Activated CD4-positive, alpha-beta T cell treated with anti-CD3 and anti-CD28 coated beads, Interleukin-2, amount 50 U/mL, for 48 hours (primary cell): Measurements from ENCODE around the gene ERVK3-1.
"Not testable (repeated sequence)": the region's sequence is repeated elsewhere in the genome, so short reads cannot be mapped to it uniquely, and the experiment has no call there.

Experiments
- DNase-seq, 2 experiments: peaks; one replicate each; pipeline ENCODE4 v3.0.0-alpha.2; 2020

ERVK3-1 gene, protein sequence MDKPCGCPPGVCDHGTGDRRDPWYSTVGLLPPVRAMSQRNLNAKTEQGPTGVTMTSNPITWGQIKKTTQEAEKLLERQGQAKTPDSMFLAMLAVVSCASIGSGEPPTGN

DNA sequence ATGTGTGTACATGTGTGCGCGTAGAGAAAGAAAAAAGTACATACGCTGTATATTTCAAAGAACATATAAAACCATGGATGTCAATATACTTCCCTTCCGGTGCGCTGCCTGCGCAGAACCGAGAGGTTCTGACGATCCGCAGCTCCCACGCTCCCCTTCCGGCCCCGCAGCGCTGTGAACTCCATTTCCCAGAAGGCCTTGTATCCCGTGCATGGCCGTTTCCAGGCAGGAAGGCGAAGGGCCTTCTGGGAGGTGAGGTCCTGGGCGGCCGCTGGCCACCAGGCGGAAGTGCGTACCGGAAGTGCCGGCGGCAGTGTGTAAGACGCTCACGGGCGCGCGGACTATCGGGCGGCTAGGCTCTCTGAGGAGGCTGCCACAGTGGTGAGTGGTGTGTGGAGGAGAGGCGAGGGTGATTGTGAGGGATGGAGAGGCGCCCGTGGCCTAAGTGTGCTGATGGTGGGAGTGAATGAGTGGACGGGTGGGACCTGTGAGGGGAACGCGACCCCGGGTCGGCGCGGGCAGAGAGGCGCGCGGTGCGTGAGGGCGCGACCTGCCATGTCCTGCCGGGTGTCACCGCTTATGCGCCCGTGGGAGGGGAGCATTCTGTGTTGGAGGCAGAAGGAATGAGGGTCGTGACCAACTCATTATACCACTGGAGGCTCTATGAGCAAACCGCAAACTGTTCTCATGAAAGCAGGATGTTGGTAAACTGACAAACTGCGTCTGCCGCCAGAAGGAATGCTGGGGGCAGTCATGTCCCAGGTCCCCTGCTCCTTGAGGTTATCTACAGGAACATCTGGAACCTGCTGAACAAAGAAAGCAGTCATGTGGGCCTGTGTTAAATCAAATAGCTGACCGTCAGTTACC lies at the start of gene ERVK3-1:
ERVK3-1 (plus strand) TSS at position 313 of the 867 bp plus-strand sequence. CDS start 6,792 bp downstream, outside the sequence.
- peak; percentile 92 to 94 for DNase-seq

DNA sequence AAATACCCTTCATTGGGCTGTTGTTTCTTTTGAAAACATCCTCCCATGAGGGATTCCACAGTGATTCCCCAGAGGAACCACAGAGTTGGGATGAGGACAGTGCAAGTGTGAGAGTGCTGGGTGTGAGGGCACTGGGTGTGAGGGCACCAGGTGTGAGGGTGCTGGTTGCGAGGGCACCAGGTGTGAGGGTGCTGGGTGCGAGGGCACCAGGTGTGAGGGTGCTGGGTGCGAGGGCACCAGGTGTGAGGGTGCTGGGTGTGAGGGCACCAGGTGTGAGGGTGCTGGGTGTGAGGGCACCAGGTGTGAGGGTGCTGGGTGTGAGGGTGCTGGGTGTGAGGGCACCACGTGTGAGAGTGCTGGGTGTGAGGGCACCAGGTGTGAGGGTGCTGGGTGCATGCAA lies 46.9 kb upstream of the ERVK3-1 start:
- DNase-seq, result not testable (repeated sequence)

DNA sequence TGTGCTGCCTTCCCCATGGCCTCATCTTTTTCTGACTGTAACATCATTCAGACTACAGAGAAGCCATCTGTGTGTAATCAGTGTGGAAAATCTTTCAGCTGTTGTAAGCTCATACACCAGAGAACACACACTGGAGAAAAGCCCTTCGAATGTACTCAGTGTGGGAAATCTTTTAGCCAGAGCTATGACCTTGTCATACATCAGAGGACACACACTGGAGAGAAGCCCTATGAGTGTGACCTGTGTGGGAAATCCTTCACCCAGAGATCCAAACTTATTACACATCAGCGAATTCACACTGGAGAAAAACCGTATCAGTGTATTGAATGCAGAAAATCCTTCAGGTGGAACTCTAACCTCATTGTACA lies 43.6 kb upstream of the ERVK3-1 start:
- no peak for DNase-seq

DNA sequence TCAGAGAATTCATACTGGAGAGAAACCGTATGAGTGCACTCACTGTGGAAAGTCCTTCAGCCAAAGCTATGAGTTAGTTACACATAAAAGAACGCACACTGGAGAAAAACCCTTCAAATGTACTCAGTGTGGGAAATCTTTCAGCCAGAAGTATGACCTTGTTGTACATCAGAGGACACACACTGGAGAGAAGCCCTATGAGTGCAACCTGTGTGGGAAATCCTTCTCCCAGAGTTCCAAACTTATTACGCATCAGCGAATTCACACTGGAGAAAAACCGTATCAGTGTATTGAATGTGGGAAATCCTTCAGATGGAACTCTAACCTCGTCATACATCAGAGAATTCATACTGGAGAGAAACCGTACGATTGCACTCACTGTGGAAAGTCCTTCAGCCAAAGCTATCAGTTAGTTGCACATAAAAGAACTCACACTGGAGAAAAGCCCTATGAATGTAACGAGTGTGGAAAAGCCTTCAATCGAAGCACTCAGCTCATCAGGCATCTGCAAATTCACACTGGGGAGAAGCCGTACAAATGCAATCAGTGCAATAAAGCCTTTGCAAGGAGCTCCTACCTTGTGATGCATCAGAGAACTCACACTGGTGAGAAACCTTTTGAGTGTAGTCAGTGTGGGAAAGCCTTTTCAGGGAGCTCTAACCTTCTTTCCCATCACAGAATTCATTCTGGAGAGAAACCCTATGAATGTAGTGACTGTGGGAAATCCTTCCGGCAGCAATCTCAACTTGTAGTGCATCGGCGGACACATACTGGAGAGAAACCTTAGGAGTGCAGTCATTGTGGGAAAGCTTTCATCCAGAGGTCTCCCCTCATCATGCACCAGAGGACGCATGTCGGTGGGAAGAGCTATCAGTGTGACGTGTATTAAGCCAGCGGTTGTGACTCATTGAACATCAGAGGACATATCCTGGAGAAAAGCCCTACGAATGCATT lies 42.9 kb upstream of the ERVK3-1 start:
- no peak for DNase-seq

DNA sequence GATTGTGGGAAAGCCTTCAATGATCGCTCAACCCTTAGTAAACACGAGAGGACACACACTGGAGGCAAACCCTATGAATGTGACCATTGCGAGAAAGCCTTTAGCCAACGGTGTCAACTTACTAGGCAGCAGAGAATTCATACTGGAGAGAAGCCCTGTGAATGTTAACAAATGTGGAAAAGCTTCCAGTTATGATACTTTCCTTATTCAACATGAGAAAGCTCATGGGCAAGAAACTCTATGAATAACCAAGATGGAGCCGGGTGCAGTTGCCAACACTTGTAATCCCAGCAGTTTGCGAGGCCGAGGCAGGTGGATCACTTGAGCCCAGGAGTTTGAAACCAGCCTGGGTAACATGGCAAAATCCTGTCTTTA lies 42.3 kb upstream of the ERVK3-1 start:
- no peak for DNase-seq

DNA sequence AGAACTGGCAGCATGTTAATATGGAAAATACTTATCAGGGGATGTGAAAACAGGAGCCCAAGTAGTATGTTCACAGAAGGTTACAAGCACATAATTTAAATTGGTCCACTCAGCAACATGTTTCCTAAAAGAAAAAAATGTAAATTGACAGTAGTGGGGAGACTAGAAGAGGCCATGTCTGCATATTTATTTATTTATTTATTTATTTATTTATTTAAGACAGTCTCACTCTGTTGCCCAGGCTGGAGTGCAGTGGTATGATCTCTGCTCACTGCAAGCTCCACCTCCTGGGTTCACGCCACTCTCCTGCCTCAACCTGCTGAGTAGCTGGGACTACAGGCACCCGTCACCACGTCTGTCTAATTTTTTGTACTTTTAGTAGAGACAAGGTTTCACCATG lies 40.1 kb upstream of the ERVK3-1 start:
- no peak for DNase-seq

DNA sequence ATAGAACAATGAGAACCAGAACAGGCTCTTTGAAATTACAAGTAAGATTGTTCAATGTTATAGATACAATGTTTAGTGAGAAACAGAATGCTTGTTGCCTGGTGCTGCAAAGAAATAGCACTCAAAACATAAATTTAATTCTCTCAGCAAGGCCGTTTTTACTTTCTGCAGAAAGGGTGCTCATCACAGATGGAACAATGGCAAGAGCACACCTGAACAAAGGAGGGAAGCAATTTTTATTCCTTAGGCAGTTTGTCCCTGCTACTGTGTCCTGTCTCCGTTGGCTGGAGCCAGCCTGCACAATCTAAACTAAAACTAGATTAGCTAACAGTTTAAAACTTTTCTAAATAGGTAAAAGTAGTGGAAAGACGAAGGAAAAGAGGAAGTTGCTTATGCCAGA lies 36.8 kb upstream of the ERVK3-1 start:
- DNase-seq, result no peak

DNA sequence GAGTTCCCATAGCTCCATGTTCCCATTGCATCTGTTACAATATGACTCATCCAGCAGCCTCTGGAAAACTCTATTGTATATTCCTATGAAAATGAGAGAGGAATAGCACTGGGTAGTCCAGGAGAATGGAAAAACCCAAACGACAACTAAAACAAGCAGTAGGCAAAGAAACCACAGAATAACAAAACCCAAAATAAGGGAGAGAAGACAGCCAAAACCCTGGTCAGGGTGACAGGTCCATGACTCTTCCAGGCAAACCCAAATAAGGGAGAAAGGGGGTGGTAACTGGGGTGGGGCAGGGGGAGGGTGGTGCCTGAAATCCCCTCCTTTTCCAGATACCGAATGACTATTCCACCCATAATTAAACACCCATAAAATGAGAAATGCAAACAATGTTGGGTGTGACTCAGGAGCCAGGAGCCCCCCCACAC lies 30.4 kb upstream of the ERVK3-1 start:
- no peak for DNase-seq

DNA sequence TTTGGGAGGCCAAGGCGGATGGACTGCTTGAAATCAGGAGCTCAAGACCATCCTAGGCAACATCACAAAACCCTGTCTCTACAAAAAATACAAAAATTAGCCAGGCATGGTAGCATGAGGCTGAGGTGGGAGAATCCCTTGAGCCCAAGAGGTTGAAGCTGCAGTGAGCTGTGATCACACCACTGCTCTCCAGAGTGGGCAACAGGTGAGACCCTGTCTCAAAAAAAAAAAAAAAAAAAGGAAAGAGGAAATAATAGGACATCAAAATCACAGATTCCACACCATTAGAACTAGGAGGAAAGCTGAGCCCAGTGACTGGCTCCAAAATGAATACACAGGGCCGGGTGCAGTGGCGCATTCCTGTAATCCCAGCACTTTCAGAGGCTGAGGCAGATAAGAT lies 29.6 kb upstream of the ERVK3-1 start:
- no peak for DNase-seq

DNA sequence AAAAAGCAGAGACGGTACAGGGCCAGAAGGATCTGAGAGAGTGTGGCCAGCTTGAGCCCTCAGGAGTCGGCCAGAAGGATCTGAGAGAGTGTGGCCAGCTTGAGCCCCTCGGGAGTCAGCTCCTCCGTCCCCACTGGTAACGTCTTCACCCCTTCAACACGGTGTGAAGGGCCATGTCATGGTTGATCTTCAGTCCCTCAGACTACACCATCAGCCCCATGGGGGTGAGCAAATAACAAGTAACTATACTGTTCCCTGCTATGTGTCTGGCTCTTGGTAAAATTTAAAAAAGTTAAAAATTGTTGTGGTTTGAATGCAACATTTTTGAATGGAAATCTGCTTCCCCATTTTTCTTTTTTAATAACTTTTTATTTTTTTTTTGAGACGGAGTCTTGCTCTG lies 28.0 kb upstream of the ERVK3-1 start:
- DNase-seq, result no peak

DNA sequence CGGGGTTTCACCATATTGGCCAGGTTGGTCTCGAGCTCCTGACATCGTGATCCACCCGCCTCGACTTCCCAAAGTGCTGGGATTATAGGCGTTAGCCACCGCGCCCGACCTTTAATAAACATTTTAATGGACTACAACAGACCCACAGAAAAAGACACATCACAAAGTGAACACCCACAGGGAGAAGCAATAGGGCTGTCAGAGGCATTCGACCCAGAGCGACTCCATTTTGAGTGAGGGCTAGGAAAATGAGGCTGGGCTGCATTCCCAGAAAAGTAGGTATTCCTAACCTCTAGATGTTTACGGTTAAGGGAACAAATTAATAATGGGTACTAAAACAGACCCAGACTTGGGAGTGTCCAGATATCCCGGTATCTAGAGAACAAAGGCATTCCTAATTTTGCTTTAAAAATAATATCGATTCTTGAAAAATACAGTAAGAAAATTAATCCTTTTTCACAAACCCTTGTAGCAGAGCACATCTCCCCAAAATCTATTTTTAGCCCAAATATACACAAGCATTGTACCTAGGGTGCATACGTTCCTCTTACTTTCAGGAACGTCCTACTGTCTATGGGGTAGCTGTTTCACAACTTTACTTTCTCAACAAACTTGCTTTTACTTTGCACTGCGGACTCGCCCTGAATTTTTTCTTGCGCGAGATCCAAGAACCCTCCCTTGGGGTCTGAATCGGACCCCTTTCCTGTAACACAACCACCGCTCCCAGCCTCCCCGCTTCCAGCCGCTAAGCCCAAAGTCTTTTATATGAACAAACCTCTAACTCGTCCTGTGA lies 27.2 kb upstream of the ERVK3-1 start:
- DNase-seq, result no peak

DNA sequence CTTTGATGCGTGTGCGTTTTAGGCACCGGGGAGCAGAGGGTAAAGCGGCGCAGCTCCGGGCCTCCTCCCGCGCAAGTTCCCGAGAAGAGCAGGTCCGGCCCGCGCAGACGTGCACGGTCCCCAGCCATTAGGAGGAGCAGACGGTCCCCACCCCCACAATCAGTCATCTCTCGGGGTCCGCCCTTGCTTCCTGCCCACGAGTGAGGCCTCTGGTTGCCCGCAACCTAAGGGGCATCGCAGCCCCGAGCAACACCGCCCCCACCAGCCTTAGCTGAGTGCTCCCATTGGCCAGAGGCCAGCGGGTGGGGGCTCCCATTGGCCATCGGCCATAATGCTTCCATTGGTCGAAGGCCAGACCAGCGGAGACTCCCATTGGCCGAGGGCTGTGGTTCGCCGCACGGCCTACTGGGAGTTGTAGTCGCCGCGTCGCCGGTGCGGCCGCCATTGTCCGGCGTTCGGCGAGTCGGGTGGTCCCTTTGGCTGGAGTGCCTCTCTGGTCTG lies 26.6 kb upstream of the ERVK3-1 start, which contains the start of gene ZNF8:
ZNF8 (plus strand) TSS at position 415 of the 501 bp plus-strand sequence. CDS start 127 bp downstream, outside the sequence.
- peak; percentile 97 to 98 for DNase-seq

DNA sequence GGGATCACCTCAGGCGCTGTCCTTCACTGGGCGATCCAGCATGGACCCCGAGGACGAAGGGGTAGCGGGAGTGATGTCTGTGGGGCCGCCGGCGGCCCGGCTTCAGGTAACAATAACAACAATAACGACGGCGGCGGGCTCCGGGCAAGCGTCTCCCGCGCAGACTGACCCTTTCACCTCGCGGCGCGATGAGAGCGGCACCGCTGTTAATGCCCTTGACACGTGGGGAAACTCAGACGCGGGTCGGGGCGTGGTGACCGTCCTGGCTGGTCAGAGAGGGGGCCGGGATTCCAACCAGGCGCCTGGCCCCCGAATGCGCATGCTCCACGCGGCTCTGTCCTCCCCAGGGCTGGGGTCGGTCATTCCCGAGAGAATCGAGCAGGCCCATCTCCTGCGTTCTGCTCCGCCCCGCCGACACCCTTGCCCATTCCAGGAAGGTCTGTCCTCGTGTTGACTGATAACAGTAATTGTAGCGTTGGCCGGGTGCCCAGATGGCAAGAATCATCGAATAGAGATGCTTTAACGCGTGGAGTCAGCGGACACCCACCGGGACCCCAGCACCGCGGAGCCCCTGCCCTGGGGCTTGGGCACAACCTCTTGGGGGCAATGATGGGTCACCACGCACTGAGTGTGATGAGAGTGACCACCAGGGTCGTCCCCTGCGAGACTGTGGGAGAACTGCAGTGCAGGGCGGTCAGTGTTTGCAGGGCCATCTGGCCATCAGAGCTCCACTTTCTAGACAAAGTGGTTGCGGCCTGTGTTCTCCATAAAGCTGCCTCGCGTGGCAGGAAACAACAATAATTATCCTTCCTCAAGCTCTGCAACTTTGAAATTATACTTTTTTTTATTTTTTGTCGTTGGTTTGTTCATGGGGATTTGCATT lies 25.9 kb upstream of the ERVK3-1 start:
- DNase-seq, result peak; percentile 62 to 68

DNA sequence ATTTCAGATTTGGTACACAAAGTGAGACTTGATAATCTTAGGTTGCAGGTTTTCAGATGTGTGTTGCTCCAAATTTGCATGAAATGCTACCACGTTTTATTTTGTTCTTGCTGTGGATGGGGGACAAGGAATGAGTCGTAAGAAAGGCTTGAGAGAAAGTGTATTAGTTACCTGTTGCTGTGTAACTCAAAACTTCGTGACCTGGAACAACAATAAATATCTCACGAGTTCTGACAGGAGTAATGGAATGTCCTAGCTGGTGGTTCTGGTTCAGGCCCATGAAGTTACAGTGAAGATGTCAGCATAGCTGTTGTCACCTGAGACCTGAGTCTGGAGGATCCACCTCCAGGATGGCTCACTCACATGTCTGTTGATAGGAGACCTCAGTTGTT lies 25.3 kb upstream of the ERVK3-1 start:
- no peak for DNase-seq

DNA sequence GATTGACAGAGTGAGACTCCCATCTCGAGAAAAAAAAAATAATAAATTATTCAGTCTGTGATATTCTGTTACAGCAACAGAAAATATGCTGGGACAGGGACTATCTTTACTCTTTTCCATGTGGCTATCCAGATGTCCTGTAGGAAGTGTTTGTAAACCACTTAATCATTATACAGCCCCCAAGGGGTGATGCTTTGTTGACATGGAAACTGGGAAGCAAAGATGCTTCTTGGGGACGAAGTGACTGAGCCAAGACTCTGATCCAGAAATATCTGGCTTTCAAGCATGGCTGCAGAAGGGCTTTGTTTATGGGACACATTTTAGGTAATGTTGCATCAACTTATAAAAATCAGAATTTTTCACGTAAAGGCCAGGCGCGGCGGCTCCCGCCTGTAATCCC lies 21.0 kb upstream of the ERVK3-1 start:
- no peak for DNase-seq

DNA sequence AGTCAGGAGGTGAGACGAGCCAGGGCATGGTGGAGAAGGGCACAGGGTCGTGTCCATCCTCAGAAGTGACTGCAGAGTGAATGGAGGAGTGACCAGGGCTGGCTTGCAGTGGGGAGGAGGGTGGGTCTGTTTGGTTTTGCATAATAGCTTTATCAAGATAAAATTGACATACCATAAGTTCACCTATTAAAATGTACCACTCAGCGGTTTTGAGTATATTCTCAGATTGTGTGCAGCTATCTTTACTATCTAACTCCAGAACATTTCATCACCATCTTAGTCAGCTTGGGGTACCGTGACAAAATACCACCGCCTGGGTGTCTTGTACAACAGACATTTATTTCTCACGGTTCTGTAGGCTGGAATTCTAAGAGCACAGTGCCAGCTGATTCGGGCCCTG lies 13.2 kb upstream of the ERVK3-1 start:
- no peak for DNase-seq

DNA sequence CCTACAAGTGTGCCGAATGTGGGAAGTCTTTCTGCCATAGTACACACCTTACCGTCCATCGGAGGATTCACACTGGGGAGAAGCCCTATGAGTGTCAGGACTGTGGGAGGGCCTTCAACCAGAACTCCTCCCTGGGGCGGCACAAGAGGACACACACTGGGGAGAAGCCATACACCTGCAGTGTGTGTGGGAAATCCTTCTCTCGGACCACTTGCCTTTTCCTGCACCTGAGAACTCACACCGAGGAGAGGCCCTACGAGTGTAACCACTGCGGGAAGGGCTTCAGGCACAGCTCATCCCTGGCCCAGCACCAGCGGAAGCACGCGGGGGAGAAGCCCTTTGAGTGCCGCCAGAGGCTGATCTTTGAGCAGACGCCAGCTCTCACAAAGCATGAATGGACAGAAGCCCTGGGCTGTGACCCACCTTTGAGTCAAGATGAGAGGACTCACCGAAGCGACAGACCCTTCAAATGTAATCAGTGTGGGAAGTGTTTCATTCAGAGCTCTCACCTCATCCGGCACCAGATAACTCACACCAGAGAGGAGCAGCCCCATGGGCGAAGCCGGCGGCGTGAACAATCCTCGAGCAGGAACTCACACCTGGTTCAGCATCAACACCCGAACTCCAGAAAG lies 10.3 kb upstream of the ERVK3-1 start:
- no peak for DNase-seq

DNA sequence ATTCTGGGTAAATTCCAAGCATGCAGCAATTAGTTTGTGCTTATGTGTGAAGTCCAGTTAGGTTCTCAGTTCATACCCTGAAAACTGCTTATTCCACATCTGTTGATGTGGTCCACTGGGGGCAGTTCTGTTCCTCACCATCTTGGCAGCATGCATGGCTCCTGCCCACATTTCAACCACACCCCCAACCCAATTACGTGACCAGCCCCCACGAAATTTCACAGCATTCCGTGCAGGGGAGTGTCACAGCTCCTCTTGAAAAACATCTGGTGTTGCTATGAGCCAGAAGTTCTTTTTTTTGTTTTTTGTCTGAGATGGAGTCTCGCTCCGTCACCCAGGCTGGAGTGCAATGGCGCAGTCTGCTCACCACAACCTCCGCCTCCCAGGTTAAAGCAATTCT lies 9.1 kb upstream of the ERVK3-1 start:
- no peak for DNase-seq

DNA sequence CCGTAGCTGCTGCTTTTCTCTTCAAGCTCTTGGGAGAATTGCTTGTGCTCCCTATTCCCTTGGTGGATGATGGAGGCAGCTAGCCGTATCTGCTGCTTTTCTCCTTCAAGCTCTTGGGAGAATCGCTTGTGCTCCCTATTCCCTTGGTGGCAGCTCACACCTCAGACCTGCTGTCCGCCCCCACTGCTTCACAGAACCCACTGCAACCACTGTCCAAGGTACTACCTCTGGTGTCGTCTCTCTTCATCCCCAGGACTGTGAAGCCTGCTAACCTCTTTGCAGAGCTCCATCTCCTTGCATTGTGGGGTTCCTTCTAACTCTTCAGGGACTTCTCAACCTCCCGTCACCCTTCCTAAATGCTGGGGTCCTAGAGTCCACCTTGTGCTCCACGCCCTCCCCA lies 4.6 kb upstream of the ERVK3-1 start:
- DNase-seq, result no peak

DNA sequence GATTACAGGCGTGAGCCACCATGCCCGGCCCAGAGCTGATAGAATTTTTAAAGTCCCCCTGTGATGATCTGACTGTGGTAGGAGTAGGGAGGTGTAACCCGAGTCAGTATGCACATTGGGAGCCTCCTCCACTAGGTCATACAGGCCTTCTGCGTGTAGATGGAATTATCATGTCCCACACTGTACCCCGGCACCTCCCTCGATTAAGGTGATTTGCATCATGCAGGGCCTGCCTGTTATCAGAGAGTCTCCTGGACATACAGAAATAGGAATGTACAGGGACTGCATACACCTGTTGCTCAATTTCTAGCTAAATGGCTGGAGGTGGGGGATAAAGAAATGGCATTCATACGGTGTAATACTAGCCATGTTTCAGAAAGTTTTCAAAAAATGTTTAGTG lies 922 bp upstream of the ERVK3-1 start:
- DNase-seq, result no peak

DNA sequence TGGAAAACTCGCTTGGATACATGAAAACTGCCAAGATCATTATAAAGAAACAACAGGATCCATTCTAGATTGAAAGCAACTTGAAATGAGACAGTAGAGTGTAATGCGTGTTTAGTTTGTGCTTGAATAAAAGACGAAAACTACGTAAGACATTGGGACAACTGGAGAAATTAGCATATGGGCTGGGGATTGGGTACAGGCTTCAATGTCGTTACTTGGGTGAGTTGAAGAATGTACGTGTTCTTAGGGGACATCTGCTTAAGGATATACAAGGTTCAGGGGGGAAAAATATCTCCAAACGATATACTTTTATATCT lies 471 bp upstream of the ERVK3-1 start:
- DNase-seq, result no peak
